Activated CD4-positive, CD25-positive, alpha-beta regulatory T cell treated with anti-CD3 and anti-CD28 coated beads, Interleukin-2, amount 50 U/mL, for 24 hours (primary cell): ENCODE data around the gene SMAD7.

ENCODE experiments used
- ATAC-seq, 2 donors: fragments of 150-1000 bp; cut with Tn5 transposase; one replicate each; pipeline ENCODE4 v1.10.0; 2021; ENCODE audit warnings: mild to moderate bottlenecking in 1 of 2, moderate library complexity in 1 of 2

The SMAD7 gene

GRCh38 chr18:48943736-48944527 is 6.8 kb downstream of the SMAD7 start:
- no peak for ATAC-seq

- ATAC-seq, result no peak
Measured at GRCh38 chr18:48943333-48943732, 7.4 kb downstream of the SMAD7 start.

- ATAC-seq, result no peak
Measured at GRCh38 chr18:48942554-48943261, 8.1 kb downstream of the SMAD7 start.

- no peak for ATAC-seq
Measured at GRCh38 chr18:48942086-48942485, 8.7 kb downstream of the SMAD7 start.

GRCh38 chr18:48941672-48942071 is 9.1 kb downstream of the SMAD7 start:
- no peak for ATAC-seq

- peak; percentile 82 to 83 for ATAC-seq
Measured at GRCh38 chr18:48940854-48941611, 9.7 kb downstream of the SMAD7 start.

GRCh38 chr18:48939205-48940097 is 11.3 kb downstream of the SMAD7 start:
- no peak for ATAC-seq

GRCh38 chr18:48938827-48939204 is 11.9 kb downstream of the SMAD7 start:
- no peak for ATAC-seq

- no peak for ATAC-seq
Measured at GRCh38 chr18:48937869-48938750, 12.7 kb downstream of the SMAD7 start.

- no peak for ATAC-seq
Measured at GRCh38 chr18:48935433-48935774, 15.4 kb downstream of the SMAD7 start.

GRCh38 chr18:48934723-48935432 is 15.9 kb downstream of the SMAD7 start:
- ATAC-seq, result no peak

- ATAC-seq, result no peak
Measured at GRCh38 chr18:48934415-48934722, 16.4 kb downstream of the SMAD7 start.

- ATAC-seq, result no peak
Measured at GRCh38 chr18:48933578-48934414, 17.0 kb downstream of the SMAD7 start.

- no peak for ATAC-seq
Measured at GRCh38 chr18:48932822-48933510, 17.8 kb downstream of the SMAD7 start.

GRCh38 chr18:48932462-48932818 is 18.3 kb downstream of the SMAD7 start:
- peak in 1 of 2 donors; percentile 1 for ATAC-seq

- peak; percentile 77 to 80 for ATAC-seq
Measured at GRCh38 chr18:48931680-48932461, 18.9 kb downstream of the SMAD7 start.

GRCh38 chr18:48930926-48931325 is 19.8 kb downstream of the SMAD7 start:
- ATAC-seq, result no peak

- no peak for ATAC-seq
Measured at GRCh38 chr18:48929941-48930713, 20.6 kb downstream of the SMAD7 start.
